Activated CD8-positive, alpha-beta memory T cell treated with anti-CD3 and anti-CD28 coated beads, Interleukin-2, amount 50 U/mL, for 48 hours (primary cell): ENCODE measurements around the gene SPPL3.

Experiments used
- DNase-seq: peaks from one replicate; pipeline ENCODE4 v3.0.0-alpha.2; 2020

Gene SPPL3

GRCh38 chr12:120719496-120720233, 184.5 kb downstream of the SPPL3 start:
- no peak for DNase-seq

GRCh38 chr12:120719072-120719471, 185.1 kb downstream of the SPPL3 start:
- no peak for DNase-seq

GRCh38 chr12:120718055-120718454, 186.1 kb downstream of the SPPL3 start:
- no peak for DNase-seq

- peak; percentile 76 for DNase-seq
Measured at GRCh38 chr12:120713861-120714482, 190.2 kb downstream of the SPPL3 start.

GRCh38 chr12:120712610-120713009, 191.5 kb downstream of the SPPL3 start:
- DNase-seq: no peak
